Smooth muscle cell (in vitro differentiated cells): ENCODE results near the gene CFAP69. TPM values are rescaled to one million over a fixed set of nuclear protein-coding genes. Genes with fewer than 3 reads are reported as not detected.

ENCODE experiments used
- DNase-seq: peaks from one replicate; lab custom pipeline; 2025; ENCODE audit not compliant: unreplicated experiment; lab: John Stamatoyannopoulos, UW
- H2AFZ ChIP-seq: fragments of 200-600 bp; sonication (generic); 2 replicates; pipeline ENCODE4 v1.6.0; 2016; ENCODE audit warnings: antibody characterized with exemption, low read depth, mild to moderate bottlenecking
- H3F3A ChIP-seq: fragments of 200-600 bp; sonication (generic); 2 replicates; pipeline ENCODE4 v1.6.0; 2017; ENCODE audit warnings: antibody characterized with exemption, low read depth
- H3K27ac ChIP-seq: fragments of 200-600 bp; sonication (generic); 2 replicates; pipeline ENCODE4 v1.5.1; 2016; ENCODE audit warnings: low read depth, mild to moderate bottlenecking
- H3K27me3 ChIP-seq: fragments of 200-600 bp; sonication (generic); 2 replicates; pipeline ENCODE4 v1.6.1; 2016; ENCODE audit warnings: low read depth, mild to moderate bottlenecking
- H3K36me3 ChIP-seq: fragments of 200-600 bp; sonication (generic); 2 replicates; pipeline ENCODE4 v1.5.1; 2016; ENCODE audit warnings: low read depth
- H3K4me1 ChIP-seq: fragments of 200-600 bp; sonication (generic); 2 replicates; pipeline ENCODE4 v1.5.1; 2016; ENCODE audit warnings: low read depth
- H3K4me2 ChIP-seq: fragments of 200-600 bp; sonication (generic); 2 replicates; pipeline ENCODE4 v1.6.0; 2016; ENCODE audit warnings: mild to moderate bottlenecking
- H3K4me3 ChIP-seq: fragments of 200-600 bp; sonication (generic); 2 replicates; pipeline ENCODE4 v1.5.1; 2016; ENCODE audit warnings: mild to moderate bottlenecking
- H3K79me2 ChIP-seq: fragments of 200-600 bp; sonication (generic); 2 replicates; pipeline ENCODE4 v1.6.0; 2016; ENCODE audit warnings: low read depth, mild to moderate bottlenecking
- H3K9ac ChIP-seq: fragments of 200-600 bp; sonication (generic); 2 replicates; pipeline ENCODE4 v1.6.0; 2016; ENCODE audit warnings: low read depth
- H3K9me3 ChIP-seq: fragments of 200-600 bp; sonication (generic); replicated peaks from 2 replicates; pipeline ENCODE4 v1.5.1; 2016; ENCODE audit warnings: low read depth
- H4K20me1 ChIP-seq: fragments of 200-600 bp; sonication (generic); 2 replicates; pipeline ENCODE4 v1.6.0; 2016; ENCODE audit warnings: low read depth
- CTCF ChIP-seq: fragments of 200-600 bp; sonication (generic); IDR thresholded peaks from 2 replicates; pipeline ENCODE4 v1.5.1; 2017; ENCODE audit warnings: borderline replicate concordance, mild to moderate bottlenecking, antibody characterized with exemption; ENCODE audit not compliant: insufficient read depth, poor library complexity, severe bottlenecking
- WGBS: methylation state at CpG from one replicate; pipeline ENCODE4 v1.1.7; 2016; ENCODE audit warnings: low lambda C conversion rate; 5-methylcytosine and 5-hydroxymethylcytosine counted together
- polyA plus RNA-seq: library from polyadenylated mRNA; unstranded; fragments of >200 nt; fragmentation: Nextera tagmentation; extraction: Ambion mirVana; gene quantifications from 2 replicates; pipeline ENCODE4 v1.2.1, GENCODE V29; 2016
- total RNA-seq: library from RNA; depleted of rRNA; stranded (reverse); fragments of >200 nt; gene quantifications from 2 replicates; pipeline ENCODE4 v1.2.3, GENCODE V29; 2014

CFAP69 gene
- total and polyA plus RNA-seq, 2 experiments from 2014 or later: 0.97 to 8.7 TPM

DNA sequence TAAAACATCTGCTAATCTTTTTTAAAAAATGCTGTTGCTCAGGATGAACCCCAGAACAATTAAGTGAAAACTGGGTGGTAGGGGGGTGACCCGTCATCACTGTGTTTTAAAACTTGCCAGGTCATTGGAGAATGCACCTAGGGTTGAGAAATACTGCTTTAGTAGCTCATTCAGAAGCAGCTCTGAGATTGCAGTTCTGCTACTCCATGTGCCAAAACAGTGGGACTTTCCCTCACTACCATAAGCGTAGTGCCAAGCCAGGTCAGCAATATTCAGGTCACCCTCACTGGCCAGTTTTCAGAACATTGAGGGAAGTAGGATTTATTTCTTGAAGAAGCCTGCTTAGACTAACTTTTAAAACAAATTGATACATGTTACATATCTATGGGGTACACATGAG is 28.2 kb upstream of the CFAP69 start:
- no peak overlapping the region for H3K4me2 ChIP-seq
- DNase-seq: no peak
- no peak for TF ChIP-seq CTCF

GRCh38 chr7:90222390-90222789 is 22.6 kb upstream of the CFAP69 start:
- Histone ChIP-seq H3K27ac (no peak overlapping the region), H3K36me3 (no peaks in the 10 kb centered on the region), H3K79me2 (no peaks in the 10 kb centered on the region), H3K4me1 (no peaks in the 10 kb centered on the region), H2AFZ (no peak overlapping the region), H3F3A (no peaks in the 10 kb centered on the region), H3K9ac (no peak overlapping the region), H3K27me3 (no peaks in the 10 kb centered on the region), H4K20me1 (no peaks in the 10 kb centered on the region), H3K4me3 (no peak overlapping the region), H3K4me2 (no peak overlapping the region), H3K9me3 (no peaks in the 10 kb centered on the region)
- TF ChIP-seq CTCF: no peak
- no peak for DNase-seq

More for the DNA sequence above, 28.2 kb upstream of the CFAP69 start:
- Histone ChIP-seq H3K27me3 (no peaks in the 10 kb centered on the region), H3K9me3 (no peaks in the 10 kb centered on the region), H3K9ac (no peak overlapping the region), H3K27ac (no peak overlapping the region), H3F3A (peaks cover 4% of the 10 kb centered on the region), H3K4me1 (no peaks in the 10 kb centered on the region), H2AFZ (no peak overlapping the region), H3K4me3 (no peak overlapping the region), H3K79me2 (no peaks in the 10 kb centered on the region), H3K36me3 (no peaks in the 10 kb centered on the region), H4K20me1 (no peaks in the 10 kb centered on the region)
- WGBS: 91% methylated on average over 2 of the region's 2 CpGs

DNA sequence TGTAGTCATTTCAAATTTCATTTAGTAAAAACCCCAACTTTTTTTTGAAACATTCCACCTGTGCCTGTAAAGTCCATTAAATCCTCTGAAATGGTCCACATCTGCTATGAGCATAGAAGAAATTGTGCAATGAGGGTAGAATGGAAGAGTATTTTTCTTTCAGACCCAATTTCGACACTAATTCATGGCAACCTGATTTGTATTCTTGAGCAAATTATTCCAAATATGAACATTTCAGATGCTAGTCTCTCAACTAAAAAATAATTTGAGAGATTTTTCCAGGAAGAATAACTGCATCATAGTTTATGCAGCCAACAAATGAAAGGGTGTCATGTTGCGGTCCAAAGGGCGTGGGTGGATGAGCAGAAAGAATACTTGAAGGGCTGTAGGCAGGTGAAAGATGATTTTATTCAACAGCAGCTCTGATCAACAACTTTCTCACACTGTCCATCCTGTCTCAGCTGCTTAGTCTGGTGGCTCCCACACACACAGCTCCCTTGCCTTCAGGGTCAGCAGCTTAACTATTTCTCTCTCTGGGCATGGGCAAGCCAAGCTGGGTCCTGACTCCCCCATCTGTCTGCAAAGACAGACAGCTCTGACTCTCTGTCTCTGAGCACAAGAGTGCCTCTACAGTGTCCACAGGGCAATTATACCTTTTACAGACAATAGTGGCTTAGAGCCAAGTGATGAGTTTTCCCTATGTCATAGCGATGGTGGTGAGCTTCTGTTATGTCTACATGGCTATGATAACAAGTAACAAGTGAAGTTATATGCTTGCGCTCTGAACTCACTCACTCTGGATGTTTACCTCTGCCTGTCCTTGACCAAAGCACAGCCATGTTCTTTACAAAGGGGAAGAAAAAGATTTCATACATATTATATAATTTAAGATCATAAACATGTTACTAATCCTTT is 21.9 kb upstream of the CFAP69 start:
- no peak overlapping the region for H2AFZ ChIP-seq
- H3F3A ChIP-seq: no peaks in the 10 kb centered on the region
- no peaks in the 10 kb centered on the region for H3K79me2 ChIP-seq
- H3K4me2 ChIP-seq: no peak overlapping the region
- H3K27me3 ChIP-seq: no peaks in the 10 kb centered on the region
- no peaks in the 10 kb centered on the region for H3K9me3 ChIP-seq
- no peaks in the 10 kb centered on the region for H3K4me1 ChIP-seq
- no peak overlapping the region for H3K27ac ChIP-seq
- no peak overlapping the region for H3K9ac ChIP-seq
- no peak for TF ChIP-seq CTCF
- WGBS: 96% methylated on average over 5 of the region's 5 CpGs
- no peaks in the 10 kb centered on the region for H4K20me1 ChIP-seq
- H3K36me3 ChIP-seq: no peaks in the 10 kb centered on the region
- H3K4me3 ChIP-seq: no peak overlapping the region
- no peak for DNase-seq

- Histone ChIP-seq H3K79me2 (no peaks in the 10 kb centered on the region), H3K9me3 (no peaks in the 10 kb centered on the region), H3K27me3 (no peaks in the 10 kb centered on the region), H3K4me2 (no peak overlapping the region), H2AFZ (no peak overlapping the region), H3F3A (no peaks in the 10 kb centered on the region), H3K36me3 (no peaks in the 10 kb centered on the region), H4K20me1 (no peaks in the 10 kb centered on the region), H3K9ac (no peak overlapping the region), H3K4me3 (no peak overlapping the region), H3K27ac (no peak overlapping the region), H3K4me1 (no peaks in the 10 kb centered on the region)
- no peak for TF ChIP-seq CTCF
- no peak for DNase-seq
- 43% methylated on average over 3 of the region's 3 CpGs for WGBS
These were observed 20.8 kb upstream of the CFAP69 start for GRCh38 chr7:90224195-90224594.
